Left lobe of liver (tissue), 2 donors: ENCODE results near the gene NCOA1. TPM values are rescaled to one million over a fixed set of nuclear protein-coding genes. Genes with fewer than 3 reads are reported as not detected.

Source experiments
- ATAC-seq: fragments of 200-7000 bp; cut with Tn5 transposase; one replicate; pipeline ENCODE4 v1.9.1; 2020; ENCODE audit warnings: mild to moderate bottlenecking, moderate library complexity
- DNase-seq: peaks from one replicate; pipeline ENCODE4 v3.0.0-alpha.2; 2020; ENCODE audit warnings: low spot score
- total RNA-seq: library from RNA; stranded (reverse); gene quantifications from one replicate; pipeline ENCODE4 v1.2.1, GENCODE V29; 2021
- donor health status: DM: no; HTN: no; CAD: no; lungs with moderate emphysema.
- donor health status: DM: no; HTN: yes; CAD: no.

Gene NCOA1
- total RNA-seq, 1 donor from 2014 or later, result 11.2 TPM

GRCh38 chr2:24621779-24622538 lies 130.9 kb downstream of the NCOA1 start:
- DNase-seq (no peak), ATAC-seq (no peak)

DNA sequence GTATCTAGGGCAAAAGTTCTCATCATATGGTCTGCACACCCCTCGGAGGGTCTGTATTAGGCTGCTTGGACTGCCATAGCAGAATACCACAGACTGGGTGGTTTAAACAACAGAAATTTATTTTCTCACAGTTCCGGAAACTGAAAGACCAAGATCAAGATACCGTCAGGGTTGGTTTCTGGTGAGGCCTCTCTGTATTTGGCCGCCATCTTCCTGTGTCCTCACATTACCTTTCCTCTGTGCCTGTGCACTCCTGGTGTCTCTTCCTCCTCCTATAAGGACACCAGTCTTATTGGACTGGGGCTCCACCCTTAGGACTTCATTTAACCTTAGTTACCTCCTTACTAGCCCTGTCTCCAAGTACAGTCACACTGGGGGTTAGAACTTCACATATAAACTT lies 132.5 kb downstream of the NCOA1 start:
- ATAC-seq, result no peak
- DNase-seq, result no peak

DNA sequence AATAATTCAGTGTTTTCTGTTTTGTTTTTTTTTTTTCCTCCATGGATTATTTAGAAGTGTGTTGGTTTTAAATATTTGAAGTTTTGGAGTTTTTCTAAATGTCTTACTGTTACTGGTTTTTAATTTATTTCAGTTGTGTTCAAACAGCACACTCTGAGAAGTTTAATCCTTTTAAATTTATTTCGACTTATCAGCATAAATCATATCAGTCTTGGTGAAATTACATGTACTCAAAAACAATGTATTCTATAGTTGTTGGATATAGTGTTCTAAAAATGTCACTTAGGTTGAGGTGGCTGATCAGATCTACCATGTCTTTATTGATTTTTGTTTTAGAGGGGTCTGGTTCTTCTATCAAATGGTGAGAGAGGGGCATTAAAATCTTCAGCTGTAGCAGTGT lies 134.7 kb downstream of the NCOA1 start:
- ATAC-seq, result no peak
- no peak for DNase-seq

- ATAC-seq (no peak), DNase-seq (no peak)
Observed at GRCh38 chr2:24626131-24626530, 135.1 kb downstream of the NCOA1 start.

GRCh38 chr2:24628746-24629145 lies 137.7 kb downstream of the NCOA1 start:
- ATAC-seq, result no peak
- DNase-seq, result no peak

- DNase-seq (no peak), ATAC-seq (no peak)
Observed at GRCh38 chr2:24632172-24632571, 141.1 kb downstream of the NCOA1 start.

DNA sequence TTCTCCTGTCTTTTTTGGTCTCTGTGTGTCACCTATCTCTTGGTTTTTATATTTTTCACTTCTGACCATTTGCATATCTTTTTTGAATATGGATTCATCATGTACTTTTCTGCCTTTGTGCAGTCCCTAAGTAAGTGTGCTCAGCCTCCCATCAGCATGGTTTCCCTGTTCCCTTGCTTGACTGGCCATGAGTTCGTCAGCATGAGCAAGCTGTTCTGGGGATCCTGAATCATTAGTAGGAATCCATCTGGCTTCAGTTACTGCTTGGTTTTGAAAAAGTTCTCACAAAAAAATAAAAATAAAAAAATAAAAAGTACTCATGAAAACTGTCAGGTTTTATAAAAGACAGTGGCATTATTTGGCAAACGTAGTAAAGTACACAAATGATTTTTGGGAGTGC lies 144.1 kb downstream of the NCOA1 start:
- ATAC-seq (no peak), DNase-seq (no peak)

GRCh38 chr2:24638568-24638967 lies 147.5 kb downstream of the NCOA1 start:
- DNase-seq, result no peak
- no peak for ATAC-seq

- ATAC-seq (no peak), DNase-seq (no peak)
Observed at GRCh38 chr2:24642351-24642750, 151.3 kb downstream of the NCOA1 start.

DNA sequence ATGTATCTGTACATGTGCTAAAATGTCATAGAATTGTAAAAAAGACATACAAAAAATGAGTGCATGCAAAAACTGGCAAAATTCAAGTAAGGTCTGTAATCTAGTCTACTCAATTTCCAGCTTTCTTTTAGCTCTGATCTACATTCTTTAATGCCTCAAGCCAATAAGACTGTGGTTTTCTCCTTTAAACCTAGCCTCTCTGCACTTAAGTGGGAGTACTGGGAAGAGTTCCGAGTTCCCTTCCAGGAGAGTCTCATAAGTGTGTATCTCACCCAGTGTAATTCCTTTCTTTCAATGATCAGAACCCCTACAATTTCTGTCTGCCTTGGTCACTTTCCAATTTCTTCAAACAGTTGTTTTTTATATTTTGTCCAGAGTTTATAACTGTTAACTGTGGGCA lies 152.0 kb downstream of the NCOA1 start:
- DNase-seq (no peak), ATAC-seq (no peak)

DNA sequence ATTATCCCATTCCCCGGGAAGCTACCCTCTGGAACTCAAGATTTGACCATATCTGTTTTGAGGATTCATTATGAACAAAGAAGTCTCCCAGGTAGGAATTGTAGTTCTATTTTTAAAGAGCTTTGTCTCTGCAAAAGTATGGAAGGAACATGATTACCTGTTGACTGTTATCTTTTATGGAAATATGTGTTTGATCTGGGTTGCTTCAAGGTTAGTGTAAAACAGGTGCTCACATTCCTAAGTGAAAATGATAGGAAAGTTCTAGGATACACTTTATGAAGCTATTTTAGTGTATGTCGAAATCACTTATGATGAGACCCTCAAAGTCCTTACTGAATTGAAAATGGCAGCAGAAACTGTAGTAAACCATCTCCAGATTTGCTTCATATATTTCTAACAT lies 153.0 kb downstream of the NCOA1 start:
- no peak for DNase-seq
- ATAC-seq, result no peak

DNA sequence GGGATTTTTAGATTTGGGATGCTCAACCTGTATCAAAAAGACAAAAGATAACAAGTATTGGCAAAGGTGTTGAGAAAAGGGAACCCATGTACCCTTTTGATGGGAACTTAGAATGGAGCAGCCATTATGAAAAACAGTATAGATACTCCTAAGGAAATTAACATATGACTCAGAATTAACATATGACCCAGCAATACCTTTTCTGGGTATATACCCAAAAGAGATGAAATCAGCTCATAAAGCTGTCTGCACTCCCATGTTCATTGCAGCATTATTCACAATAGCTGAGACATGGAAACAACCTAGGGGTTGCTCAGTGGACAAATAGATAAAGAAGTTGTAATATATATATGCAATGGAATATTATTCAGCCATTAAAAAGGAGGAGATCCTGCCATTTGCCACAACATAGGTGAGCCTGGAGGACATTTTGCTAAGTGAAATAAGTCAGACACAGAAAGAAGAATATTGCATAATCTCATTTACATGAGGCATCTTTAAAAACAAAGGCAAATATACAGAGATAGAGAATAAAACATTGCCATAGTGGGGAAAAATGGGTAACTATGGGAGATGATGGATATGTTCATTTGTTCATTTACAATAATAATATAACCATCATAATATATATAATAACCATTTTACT lies 160.1 kb downstream of the NCOA1 start:
- no peak for DNase-seq
- no peak for ATAC-seq

DNA sequence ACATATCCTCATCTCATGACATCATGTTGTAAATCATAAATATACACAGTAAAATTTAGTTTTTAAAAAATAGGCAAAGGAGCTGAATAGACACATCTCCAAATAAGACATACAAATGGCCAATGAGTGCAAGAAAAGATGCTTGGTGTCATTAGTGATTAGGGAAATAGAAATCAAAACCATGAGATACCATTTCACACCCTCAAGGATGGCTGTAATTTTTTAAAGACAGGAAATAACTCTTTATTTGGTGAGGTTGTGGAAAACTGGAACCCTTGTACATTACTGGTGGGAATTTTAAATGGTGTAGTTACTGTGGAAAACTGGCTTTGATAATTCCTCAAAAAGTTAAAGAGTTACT lies 160.6 kb downstream of the NCOA1 start:
- ATAC-seq (no peak), DNase-seq (no peak)

DNA sequence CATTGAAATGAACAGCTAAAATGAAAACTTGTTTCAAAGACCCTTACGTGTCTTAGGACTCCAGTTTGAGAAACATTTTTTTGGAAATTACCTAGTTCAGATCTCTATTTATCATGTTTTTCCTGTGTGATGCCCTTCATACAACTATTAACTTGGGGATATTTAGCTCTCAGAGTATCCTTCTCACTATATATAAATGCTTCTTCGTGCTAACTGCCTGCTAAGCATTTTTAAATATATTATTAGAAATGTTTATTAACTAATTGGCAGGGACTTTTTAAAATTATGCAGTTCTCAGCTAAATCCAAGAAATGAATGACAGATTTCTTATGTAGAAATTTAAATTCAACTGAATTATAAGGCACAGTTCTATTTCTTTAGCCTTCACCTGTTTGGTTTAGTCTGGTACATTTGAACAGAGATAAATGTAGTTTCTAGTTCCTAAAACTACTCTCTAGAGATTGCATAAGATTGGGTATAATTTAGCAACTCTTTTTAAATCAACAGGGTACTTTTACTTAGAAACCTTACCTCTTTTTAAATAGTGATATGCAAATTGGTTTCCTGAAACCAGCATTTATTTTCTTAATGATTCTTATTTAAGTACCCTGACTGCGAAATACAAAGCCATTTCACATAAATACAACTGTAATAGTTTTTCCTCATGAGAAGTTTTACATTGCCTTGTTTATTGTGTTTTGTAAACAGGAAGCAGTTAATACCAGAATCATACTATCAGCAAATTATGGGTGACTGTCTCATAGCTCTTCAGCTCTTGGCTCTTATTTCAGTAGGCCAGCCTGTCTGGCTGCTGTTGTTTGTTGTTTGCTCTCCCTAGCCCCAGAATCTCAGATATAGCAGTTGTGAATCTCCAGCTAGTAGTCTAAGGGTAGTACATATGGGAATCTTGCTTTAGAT lies 161.5 kb downstream of the NCOA1 start:
- no peak for DNase-seq
- ATAC-seq, result peak; percentile 70

- DNase-seq (no peak), ATAC-seq (no peak)
Observed at GRCh38 chr2:24657818-24658217, 166.8 kb downstream of the NCOA1 start.

DNA sequence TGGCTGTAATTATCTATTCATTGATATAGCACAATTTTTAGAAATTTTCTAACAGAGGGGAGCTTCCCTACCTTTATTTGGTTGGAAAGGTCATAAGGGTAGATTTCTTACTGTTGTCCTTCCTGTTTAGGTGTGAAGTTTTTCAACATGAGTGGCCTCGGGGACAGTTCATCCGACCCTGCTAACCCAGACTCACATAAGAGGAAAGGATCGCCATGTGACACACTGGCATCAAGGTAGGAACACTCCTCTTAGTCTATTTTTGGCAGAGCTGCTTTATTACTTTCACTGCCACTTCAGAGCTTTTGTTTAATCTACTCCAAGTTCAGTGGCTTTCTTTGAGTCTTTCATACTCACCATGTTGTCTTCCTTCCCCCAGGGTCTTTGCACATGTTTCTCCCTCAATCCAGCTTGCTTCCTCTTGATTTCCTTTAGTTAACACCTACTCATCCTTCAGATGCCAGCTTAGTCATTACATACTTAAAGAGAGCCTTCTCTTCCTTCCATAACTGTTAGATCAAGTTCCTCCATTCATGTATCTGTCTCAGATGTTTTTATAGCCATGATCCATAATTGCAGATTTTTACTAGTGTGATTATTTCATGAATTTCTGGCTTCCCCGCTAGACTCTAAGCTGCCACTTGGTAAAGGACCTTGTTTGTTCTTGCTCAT lies 167.6 kb downstream of the NCOA1 start:
- no peak for ATAC-seq
- no peak for DNase-seq

DNA sequence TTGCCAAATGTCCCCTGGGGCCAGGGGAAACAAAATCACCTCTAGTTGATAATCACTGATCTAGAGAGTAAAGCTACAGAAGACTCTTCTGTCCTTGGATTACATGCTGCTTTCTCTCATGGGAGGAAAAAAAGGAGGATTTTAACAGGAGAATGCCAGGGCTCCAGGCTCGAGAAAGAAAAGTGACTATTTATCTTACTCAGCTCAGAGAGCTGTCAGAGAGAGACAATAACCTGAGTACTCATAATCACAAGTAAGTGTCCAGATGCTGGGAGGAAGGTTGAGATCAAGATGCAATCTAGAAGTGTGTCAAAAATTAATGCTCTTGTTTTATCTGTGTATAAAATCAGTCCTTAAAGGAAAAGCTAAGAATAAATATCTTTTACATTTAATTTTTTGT lies 168.8 kb downstream of the NCOA1 start:
- DNase-seq, result no peak
- no peak for ATAC-seq

DNA sequence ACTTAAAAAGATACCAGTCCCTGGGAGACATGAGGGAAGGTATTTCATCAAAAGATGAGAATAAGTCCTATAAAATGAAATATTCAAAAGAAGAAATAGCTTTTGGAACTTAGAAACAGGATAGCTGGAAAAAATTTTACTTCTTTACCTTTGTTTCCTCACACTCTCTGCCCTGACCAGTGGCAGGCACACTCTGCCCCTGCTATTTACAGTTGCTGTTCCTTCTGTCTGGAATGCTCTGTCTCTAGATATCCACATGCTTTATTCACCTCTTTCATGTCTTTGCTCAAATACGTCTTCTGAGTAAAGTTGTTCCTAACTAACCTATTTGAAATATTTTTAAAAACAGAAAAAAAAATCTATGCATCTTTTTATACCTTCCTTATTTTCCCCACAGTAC lies 176.5 kb downstream of the NCOA1 start:
- DNase-seq, result no peak
- no peak for ATAC-seq

DNA sequence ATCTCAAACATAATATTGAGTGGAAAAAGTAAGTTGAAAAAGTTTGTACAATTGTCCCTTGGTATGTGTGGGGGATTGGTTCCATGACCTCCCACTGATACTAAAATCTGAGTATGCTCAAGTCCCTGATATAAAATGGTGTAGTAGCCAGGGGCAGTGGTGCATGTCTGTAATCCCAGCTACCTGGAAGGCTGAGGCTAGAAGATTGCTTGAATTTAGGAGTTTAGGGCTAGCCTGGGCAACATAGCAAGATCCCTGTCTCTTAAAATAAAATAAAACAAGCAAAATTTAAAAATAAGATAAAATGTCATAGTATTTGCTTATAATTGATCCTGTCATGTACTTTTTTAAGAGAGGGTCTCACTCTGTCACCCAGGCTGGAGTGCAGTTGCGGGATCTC lies 180.2 kb downstream of the NCOA1 start:
- ATAC-seq (no peak), DNase-seq (no peak)

DNA sequence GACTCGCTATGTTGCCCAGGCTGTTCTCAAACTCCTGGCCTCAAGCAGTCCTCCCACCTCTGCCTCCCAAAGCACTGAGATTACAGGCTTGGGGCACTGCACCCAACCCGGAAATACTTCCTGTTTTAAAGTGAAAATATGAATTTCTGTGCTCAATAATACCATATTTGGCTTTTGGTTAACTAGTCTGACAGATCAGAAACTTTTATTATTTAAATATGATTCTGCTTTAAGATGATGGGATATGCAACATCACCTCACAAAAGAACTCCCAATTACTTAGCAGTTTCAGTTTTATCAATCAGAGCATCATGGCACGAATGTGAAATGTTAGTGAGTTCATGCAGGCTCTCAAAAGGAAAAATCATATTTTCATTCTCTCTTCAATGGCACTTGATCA lies 181.5 kb downstream of the NCOA1 start:
- no peak for ATAC-seq
- no peak for DNase-seq

DNA sequence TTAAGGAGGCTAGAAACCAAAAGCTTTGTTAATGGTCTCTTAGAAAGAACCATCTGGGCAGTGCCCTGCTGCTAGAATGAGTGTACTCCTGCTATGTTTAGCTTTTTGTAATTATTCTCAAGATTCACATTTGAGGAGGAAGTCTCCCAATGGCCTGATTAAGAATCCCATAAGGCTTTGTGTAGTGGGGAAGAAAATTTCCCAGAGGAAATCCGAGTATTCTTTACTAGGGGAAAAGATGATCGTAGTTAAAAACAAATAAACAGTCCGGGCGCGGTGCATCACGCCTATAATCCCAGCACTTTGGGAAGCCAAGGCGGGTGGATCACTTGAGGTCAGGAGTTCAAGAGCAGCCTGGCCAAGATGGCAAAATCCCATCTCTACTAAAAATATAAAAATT lies 184.3 kb downstream of the NCOA1 start:
- no peak for ATAC-seq
- no peak for DNase-seq
